NCI-H2107 treated with DMSO at 0.1 percent for 48 hours (cell line): ENCODE results near the gene CLEC12A.
"Not testable (repeated sequence)": the region's sequence is repeated elsewhere in the genome, so short reads cannot be mapped to it uniquely, and the experiment has no call there.

ENCODE experiments used
- DNase-seq: peaks from one replicate; lab custom pipeline; 2025; ENCODE audit not compliant: unreplicated experiment; lab: John Stamatoyannopoulos, UW

Gene CLEC12A

DNA sequence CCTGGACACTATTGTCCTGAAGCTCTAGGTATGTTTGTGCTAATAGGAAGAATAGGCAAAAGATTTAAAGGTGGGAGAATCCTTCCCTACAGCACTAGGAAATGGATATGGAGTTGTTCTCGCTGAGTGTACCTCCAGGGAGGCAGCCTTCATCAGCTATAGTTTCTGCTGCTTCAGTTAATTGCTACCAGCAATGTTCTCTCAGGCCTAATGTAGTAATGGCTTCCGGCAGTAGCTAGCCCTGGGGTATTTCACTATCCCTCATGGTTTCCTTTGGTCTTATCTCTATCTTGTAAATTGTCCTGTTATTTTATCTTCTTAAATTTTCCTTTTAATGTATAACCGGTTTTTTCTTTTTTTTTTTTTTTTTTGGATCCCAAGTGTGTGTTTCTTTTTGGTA, 9.3 kb upstream of the CLEC12A start:
- no peak for DNase-seq

DNA sequence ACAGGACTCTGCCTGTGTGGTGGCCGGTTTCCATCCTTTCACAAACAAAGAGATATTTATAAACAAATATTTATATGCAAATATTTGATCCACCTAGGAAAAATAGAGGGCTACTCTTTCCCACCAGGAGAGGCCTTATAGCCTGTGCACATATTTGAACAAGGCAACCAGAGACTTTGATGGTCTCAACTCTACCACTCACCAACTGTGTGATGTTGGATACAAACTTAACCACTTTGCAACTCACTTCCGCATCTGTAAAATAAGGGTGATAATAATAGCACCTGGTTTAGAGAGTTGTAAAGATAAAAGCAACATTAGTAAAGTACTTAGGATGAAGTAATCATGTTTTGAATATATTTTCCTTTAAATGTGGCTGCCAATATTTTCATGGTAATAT, 1.5 kb upstream of the CLEC12A start:
- DNase-seq: no peak

DNA sequence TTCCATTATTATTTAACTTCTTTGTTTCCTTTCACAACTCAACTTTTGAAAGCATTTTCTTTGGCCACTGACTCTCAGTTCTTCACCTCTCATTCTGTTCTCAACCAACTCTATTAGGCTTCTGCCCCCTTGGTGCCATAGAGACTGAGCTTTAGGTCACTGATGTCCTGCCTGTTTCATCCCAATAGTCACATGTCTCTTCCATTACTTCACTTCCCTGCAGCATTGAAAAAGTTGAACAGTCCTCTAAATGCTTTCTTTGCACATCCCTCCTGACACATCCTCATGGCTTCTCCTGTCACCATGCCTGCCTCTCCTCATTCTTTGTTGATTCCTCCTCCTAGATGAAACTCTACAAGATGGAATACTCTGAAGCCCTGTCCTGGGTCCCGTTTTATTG, 2.7 kb downstream of the CLEC12A start:
- no peak for DNase-seq

DNA sequence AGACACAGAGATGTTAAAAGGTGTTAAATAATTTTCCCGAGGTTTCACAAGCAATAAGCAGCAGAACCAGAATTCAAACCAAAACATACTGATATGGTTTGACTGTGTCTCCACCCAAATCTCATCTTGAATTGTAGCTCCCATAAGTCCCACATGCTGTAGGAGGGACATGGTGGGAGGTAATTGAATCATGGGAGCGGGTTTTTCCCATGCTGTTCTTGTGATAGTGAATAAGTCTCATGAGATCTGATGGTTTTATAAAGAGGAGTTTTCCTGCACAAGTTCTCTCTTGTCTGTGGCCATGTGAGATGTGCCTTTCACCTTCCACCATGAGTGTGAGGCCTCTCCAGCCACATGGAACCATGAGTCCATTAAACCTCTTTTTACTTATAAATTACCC, 3.5 kb downstream of the CLEC12A start:
- DNase-seq: not testable (repeated sequence)

DNA sequence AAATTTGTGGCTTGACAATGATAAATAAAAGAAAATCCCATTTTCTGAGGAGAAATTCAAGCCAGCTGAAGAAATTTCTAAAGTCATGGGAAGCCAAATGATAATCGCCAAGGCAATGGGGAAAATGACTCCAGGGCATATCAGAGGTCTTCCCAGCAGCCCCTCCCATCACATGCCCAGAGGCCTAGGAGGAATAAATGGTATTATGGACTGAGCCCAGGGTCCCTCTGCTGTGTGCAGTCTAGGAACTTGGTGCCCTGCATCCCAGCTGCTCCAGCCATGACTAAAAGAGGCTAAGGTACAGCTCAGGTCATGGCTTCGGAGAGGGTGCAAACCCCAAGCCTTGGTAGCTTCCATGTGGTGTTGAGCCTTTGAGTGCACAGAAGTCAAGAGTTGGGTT, 4.4 kb downstream of the CLEC12A start:
- DNase-seq: no peak

DNA sequence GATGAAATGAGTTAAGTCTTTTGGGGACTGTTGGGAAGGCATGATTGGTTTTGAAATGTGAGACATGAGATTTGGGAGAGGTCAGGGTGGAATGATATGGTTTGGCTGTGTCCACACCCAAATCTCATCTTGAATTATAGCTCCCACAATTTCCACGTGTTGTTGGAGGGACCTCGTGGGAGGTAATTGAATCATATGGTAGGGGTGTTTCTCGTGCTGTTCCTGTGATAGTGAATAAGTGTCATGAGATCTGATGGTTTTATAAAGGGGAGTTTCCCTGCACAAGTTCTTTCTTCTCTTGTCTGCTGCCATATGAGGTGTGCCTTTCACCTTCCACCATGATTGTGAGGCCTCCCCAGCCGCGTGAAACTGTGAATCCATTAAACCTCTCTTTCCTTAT, 5.4 kb downstream of the CLEC12A start:
- DNase-seq: not testable (repeated sequence)

DNA sequence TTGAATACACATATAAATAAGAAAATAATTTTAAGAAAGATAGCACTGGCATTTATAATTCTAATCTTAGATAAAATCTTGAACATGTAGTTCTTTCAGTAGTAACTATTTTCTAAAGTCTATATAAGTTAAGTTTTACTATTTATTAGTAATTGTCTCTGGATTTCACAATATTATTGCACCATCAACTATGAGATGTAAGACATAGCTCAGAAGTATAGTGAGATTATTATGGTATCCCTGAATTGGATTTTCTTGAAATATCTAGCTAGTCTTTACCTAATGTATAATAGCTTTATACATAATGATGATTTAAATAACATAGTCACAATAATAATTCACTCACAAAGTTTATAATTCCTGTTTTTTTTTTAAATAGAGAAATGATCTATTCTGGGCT, 6.7 kb downstream of the CLEC12A start:
- DNase-seq: no peak

DNA sequence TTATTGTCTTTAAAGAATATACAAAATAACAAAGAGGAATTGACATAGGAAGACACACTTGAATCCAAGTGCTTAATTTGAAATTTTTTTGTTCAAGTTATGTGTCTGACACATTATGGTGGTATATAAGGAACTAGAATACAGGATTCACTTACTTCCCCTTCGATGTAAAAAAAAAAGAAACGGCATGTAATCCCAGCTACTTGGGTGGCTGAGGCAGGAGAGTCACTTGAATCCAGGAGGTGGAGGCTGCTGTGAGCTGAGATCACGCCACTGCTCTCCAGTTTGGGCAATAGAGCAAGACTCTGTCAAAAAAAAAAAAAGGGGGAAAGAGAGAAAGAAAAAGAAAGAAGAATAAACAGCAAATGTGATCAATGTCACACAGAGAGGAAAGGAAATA, 8.9 kb downstream of the CLEC12A start:
- DNase-seq: no peak

DNA sequence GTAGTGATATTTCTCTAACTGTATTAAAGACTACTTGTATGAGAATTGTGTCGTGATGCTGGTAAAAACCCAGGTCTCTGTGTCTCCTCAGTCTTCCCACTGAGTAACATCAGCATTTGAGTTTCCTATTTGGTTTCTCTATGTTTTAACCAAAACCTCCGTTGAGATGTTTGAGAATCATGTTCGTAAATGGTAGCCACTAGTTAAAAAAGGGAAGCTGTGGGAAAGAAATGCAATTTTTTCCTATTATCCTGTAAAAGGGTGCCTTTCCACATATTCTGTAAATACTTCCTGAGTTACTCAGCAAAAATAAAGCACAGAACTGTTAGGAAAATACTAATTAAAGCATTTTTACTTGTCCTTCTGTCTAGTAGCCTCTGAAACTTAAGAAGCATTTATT, 20.7 kb downstream of the CLEC12A start:
- no peak for DNase-seq

DNA sequence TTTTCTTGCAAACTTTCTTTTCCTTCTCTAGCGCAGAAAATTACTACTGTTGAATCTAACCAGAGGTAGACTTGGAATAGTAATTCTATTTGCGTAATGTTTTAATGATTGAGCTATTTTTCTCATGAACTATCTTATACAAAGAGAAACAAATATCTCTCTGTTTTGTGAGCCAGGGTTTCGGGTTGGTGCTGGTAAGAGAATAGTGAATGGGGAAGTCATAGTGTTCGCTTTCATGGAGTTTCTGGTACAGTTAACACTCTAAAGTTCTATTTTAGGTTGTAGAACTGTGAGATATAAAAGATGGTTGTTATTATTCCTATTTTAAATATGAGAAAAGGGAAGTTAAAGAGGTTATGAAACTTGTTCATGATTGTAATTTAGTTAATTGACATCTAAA, 21.1 kb downstream of the CLEC12A start:
- DNase-seq: no peak

DNA sequence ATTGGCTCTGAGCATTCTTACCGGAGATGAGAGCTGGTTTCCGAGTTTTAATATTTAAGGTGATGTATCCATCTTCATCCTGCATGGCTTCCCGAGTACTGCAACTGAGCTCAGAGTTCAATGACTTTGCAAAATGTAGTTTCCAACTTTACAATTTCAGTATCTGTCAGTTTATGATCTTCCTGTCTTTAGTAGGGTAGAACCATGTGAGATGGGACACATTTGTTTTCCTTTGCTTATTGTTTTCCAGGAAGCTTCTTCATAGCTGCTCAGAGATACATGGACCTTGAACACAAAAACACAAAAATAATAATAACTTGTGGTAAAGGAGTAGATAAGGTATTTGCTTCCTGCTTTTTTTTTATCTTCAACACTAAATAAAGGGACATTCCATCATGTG, 27.8 kb downstream of the CLEC12A start, which contains the start of gene CLEC1B:
TSS of gene CLEC1B (minus strand) at position 106 of the 400 bp plus-strand sequence. CDS start at position 85, 21 bp downstream.
- DNase-seq: no peak

DNA sequence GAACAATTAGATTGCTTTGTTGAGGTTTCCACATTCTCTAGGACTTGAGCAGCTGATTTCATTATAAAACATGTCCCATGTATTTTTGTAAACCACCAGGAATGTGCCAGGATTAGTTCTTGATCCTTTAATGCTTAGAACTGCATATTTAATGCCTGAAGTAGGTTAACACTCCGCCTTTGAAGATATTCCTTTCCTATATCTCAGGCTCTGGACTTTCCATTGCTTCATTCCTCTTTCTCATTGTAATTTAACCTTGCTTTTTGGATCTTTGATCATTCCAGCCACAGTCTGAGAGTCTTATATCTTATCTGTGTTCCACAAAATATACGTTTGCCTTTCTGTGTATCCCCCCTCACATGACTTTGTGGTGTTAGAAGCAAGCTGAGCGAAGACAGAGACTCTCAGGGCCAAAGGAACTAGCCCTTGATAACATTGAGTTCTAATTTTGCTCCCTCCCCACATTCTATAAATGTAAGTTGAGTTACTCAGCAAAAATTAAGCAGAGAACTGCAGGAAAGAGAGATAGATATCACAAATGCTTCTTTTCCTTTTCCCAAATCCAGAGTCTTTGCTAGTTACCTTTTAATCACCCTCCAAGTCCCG, 30.1 kb downstream of the CLEC12A start:
- no peak for DNase-seq

DNA sequence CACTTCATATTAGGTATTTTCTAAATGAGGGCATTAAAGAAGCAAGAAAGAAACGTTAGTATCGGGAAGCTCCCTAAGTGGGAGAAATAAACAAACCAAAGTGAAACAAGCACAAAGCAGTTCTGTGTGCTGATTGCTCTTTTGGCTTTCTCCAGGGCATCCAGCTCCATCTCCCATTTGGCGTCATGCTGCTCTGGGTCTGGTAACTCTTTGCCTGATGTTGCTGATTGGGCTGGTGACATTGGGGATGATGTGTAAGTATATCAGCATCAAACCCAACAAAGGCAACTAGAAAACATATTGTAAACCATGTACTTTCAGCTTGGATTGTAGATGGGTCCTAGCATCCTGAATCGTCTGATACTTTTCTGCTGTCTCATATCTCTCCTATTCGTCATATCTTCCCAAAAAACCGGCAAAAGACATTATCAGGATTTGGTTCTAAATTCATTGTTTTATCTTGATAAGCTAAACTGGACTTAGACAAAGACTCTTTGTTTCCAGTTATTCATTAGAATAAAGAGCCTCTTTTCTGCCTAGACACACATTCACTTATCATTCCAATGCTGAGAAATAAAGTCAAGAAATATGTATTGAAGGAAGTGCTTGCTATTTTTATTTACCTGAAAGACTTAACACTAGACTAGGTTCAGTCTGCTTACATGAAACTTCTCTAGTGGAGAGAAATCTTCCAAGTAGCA, 41.6 kb downstream of the CLEC12A start:
- no peak for DNase-seq

DNA sequence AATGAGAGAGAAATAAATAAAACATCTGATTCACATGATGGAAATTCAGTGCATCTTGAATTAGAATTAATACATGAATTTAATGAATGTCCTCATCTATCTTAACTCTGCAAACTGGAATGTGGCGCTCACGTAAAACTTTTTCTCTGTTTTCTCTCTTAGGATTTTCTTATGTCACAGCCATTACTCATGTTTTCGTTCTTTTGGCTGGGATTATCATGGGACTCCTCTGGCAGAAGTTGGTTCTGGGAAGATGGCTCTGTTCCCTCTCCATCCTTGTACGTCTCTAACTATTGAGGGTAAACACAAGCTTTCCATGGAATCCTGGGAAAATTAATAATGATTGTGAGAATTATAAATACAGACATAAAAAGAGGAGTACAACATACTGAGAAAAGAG, 44.2 kb downstream of the CLEC12A start:
- DNase-seq: no peak

DNA sequence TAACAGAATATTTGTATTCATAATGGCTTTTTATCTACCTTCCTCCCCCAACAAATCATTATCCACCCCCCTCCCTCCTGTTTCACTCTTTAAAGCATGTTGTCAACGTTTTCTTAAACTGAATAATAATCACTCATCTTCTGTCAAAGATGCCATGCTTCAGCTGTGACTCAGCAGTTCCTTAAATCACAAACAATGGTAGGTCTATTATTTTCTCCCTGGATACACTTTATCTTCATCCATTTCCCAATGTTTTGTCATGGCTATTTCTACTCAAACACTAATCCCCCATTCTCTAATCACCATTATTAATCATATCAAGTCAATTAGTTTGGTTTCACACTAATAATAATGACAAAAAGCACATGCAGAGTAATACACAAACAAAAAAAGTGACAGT, 45.7 kb downstream of the CLEC12A start:
- no peak for DNase-seq

DNA sequence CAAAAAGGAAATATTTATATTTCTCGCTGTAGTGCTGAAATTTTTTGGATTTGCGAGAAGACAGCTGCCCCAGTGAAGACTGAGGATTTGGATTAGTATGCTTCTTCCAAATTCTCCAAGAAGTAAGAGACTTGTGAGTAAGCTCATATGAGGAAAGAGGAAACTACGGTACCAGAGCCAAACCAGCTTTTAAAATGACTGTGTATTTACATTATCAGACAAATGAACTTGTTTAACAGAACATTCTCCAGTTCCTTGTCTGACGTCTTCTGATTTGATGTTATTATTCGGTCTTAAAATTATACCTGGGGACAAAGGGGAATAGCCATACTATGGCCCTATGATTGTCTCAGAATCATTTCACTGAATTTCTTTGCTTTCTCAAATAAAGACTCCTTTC, 47.2 kb downstream of the CLEC12A start:
- DNase-seq: no peak

DNA sequence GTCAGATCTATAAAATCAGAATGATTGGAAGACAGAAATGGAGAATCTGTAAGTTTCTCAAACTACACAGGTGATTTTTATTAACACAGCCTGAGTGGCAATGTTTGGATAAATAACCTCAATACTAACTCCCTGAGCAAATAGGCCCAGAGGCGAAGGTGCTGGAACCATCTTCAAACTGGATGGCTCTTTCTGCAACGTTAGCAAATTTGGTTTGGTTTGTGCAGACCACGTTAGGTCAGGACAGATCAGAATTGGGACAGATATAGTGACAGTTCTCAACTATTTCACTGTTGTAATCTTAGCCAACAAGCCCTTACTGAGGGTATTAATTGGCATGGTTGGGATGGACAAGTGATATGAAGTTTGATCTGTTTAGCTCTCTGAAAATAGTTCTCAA, 50.1 kb downstream of the CLEC12A start:
- DNase-seq: no peak

DNA sequence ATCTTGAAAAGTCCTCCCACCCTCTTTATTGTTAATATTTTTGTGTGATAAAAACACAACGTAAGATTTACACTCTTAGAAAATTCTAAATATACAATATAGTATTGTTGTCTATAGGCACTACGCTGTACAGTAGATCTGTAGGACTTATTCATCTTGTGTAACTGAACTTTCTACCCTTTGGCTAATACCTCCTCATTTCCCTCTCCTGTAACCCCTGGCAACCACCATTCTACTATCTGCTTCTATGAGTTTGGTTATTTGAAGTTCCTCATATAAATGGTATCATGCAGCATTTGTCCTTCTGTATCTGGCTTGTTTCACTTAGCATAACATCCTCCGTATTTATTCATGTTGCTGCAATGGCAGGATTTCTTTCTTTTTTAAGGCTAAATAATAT, 54.0 kb downstream of the CLEC12A start:
- no peak for DNase-seq

DNA sequence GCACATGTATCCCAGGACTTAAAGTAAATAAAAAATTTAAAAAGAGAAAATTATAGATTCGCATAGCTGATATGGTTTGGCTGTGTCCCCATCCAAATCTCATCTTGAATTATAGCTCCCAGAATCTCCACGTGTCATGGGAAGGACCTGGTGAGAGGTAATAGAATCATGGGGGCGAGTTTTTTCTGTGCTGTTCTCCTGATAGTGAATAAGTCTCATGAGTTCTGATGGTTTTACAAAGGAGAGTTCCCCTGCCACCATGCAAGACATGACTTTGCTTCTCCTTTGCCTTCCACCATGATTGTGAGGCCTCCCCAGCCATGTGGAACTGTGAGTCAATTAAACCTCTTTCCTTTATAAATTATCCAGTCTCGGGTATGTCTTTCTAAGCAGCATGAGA, 55.5 kb downstream of the CLEC12A start:
- not testable (repeated sequence) for DNase-seq

DNA sequence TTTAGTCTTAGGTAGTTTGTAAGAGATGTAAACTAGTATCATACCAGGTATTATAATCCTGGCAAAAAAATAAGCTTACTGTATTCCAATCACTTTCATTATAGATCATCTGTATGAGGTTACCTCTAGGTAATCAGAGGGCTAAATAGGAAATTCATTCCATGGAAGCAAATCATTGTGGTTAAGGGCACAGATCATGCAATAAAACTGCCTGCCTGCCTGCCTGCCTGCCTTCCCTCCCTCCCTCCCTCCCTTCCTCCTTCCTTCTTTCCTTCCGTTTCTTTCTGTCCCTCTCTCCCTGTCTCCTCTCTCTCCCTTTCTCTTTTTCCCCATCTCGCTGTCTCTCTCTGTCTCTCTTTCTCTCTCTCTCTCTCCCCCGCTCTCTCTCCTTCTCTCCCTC, 56.1 kb downstream of the CLEC12A start:
- no peak for DNase-seq

DNA sequence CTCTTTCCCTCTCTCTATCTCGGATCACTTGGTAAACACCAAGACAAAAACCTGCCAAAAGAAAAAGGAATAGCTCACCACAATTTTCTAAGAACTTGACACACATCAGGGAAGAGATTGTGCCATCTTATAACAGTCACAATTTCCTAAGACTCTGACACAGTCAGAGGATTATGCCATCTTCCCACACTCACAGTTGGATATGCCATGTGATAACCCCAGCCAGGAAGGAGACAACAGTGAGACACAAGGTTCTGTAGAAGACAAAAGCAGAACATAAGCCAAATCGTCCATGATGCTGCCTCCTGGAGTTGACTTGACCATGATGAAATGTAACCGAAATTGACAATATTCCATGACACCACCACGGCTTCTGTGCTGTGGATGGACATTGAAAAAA, 56.5 kb downstream of the CLEC12A start:
- no peak for DNase-seq

DNA sequence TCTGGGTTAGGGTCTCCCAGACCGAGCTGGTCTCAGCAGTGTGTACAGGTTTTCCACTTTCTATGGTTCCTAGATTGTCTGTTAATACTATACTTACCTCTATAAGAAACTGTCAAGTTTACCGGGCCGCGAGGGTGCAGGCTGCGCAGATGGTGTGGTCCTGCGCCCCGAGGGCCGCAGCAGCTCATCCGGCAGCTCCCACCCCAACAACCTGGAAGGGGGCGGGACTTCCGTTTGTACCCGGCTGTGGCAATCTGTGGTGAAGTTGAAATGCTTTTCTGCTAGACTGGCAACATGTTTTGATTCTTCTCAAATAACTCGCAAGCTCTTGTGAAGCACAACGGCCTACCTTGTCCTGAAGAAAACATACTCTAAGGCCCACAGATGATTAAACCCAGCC, 59.2 kb downstream of the CLEC12A start, which contains the start of gene CLEC9A:
TSS of gene CLEC9A (plus strand) at position 237 of the 400 bp plus-strand sequence. CDS start 22,006 bp downstream, outside the sequence.
- no peak for DNase-seq

DNA sequence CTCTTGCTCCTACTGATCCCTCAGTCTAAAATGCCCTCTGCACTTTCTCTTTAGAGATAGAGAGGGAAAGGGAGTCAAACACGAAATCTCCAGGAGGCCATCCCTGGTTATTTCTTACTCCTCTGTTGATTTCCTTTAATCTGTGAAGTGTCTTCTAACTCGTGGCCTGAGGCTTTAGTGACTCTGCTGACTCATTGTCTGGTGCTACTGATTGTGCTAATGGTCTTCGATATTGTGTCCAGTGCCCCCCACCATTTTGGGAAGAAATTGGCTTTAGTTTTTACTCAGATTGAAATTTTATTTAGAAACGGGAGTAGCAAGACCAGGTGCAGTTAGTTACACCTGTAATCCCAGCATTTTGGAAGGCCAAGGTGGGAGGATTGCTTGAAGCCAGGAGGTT, 60.1 kb downstream of the CLEC12A start:
- no peak for DNase-seq
